PC-3 (cell line): ENCODE data around the gene IP6K1.

ENCODE experiments used
- CTCF ChIP-seq: fragments of 300-600 bp; sonication (generic); conservative IDR thresholded peaks from 2 replicates; pipeline ENCODE4 v1.5.1; 2017; ENCODE audit warnings: antibody characterized with exemption, low read depth, mild to moderate bottlenecking, low read length
- EZH2 ChIP-seq: fragments of 300-600 bp; sonication (generic); IDR thresholded peaks from one replicate; pipeline ENCODE4 v1.6.1; 2017; ENCODE audit warnings: antibody characterized with exemption, mild to moderate bottlenecking, low read length; ENCODE audit not compliant: unreplicated experiment

GRCh38 chr3:49680493-49681231 is 105.7 kb downstream of the IP6K1 start:
- TF ChIP-seq CTCF (no peak), EZH2 (no peak)
